GM19099 (cell line): ENCODE measurements around the gene APEX2.

Experiments used
- POLR2A ChIP-seq: IDR thresholded peaks from 3 replicates; pipeline ENCODE4 v1.6.1; 2011; ENCODE audit warnings: low read depth; ENCODE audit not compliant: insufficient read length; ENCODE audit errors: extremely low read depth

Gene APEX2

GRCh38 chrX:54999717-55000598 is at the start of gene APEX2:
Gene APEX2, plus strand, starts transcription at chrX:55000363. Its CDS starts 60 bp downstream, at chrX:55000423.
- peak; percentile 85 for TF ChIP-seq POLR2A

- TF ChIP-seq POLR2A: no peak
Observed at GRCh38 chrX:54950730-54951375, 49.3 kb upstream of the APEX2 start.

DNA sequence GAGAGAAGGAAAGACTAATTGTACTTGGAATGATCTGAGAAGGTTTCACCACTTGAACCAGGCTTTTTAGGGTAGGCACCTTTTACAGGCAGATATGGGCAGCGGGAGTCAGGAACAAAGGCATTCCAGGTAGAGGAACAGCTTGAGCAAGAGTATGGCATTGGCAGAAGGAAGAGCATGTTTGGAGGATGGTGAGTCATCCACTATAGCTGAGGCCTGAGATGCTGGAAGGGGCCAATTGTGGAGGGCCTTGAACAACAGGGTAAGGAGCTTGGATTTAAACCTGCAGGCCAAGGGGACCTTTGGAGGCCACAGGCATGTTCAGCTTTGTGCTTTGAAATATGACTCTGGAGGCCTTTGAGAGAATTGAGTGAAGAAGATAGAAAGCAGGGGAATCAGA is 38.4 kb upstream of the APEX2 start:
- no peak for TF ChIP-seq POLR2A

GRCh38 chrX:54964766-54965497 is 35.2 kb upstream of the APEX2 start:
- no peak for TF ChIP-seq POLR2A

DNA sequence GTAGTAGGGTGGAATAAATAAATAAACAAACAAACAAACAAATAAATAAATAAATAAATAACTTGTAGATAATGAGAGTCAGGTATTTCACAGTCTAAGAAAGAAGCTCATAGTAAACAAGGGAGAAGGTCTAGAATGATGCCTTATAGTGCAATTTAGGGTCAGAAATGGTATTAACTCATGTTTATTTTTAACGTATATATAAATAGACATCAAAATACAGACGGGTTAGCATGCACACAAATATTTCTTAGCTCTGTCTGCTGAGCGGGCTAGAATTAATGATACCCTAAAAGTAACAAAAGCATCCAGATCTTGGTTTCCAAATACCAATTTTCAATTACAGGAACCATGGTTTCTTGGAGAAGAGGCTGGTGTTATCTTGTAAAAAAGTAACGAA is 22.8 kb upstream of the APEX2 start:
- no peak for TF ChIP-seq POLR2A

- no peak for TF ChIP-seq POLR2A
Observed at GRCh38 chrX:54978448-54978847, 21.7 kb upstream of the APEX2 start.

DNA sequence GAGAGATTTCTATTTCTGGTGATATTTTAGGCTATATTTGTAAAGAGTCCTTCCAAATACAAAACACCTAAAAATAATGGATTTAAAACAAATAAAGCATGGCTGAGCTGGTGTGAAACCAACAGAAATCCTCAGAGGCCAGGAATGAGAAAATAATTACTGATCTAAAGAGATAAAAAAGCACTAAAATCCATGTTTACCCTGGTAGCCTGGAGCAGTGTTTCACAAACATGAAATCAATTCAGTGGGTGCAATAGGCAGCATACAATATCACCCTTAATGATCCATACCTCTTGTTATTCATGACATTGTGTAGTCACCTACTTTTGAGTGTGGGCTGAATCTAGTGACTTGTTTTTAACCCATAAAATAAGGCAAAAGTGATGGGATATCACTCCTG is 20.7 kb upstream of the APEX2 start:
- no peak for TF ChIP-seq POLR2A

GRCh38 chrX:54980334-54980733 is 19.8 kb upstream of the APEX2 start:
- no peak for TF ChIP-seq POLR2A

- TF ChIP-seq POLR2A: no peak
Observed at GRCh38 chrX:54991706-54992105, 8.5 kb upstream of the APEX2 start.

DNA sequence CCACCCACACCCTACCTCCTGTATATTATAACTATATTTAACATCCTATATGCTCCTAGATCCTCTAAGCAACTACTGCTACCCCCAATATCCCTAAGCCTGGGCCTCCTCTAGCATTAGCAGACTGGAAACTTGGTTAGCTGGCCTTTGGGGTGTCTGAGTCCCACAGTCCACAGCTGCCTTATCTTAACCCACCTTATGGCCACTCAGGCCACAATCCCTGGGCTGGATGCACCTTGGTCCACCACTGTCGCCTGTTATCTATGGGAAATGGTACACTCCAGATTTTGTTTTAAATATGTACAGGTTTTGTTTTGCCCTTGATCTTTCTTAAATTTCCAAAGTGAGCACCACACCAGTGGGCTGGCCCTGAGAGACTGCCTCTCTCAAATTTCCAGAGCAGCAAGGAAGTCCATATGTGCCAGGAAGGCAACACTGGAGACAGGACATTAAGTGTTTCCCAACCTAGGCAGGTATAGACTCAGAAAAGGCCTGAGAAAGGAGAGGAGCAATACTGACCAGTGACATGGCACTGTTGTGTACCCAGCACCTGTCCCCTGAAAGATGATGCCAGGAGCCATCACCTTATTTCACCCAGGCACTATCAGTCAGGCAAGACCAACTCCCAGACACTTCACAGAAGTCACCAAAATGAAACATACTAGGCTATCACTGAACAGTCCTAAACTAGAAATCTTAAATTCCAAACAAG is 7.1 kb upstream of the APEX2 start:
- TF ChIP-seq POLR2A: no peak

DNA sequence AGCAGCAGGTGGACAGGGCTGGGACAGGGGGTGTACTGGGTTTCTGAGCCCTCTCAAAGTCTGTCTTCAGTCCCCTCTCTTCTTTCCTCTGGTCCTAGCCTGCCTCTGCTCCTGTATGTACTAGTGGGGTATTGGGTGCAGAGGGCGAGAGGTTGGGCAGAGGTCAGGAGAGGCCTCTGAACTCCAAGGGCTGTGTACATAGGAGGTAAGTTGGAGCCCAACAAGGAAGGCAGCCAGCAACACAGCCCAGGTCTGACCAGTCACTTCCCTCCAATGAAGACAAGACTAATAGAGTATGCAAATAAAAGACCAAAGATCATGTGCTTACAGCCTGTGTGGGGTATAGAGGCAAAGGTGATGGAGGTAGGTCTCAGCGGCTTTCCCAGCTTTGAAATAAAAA is 6.1 kb upstream of the APEX2 start, which contains the start of gene PFKFB1:
TSS of gene PFKFB1 (minus strand) at position 90 of the 400 bp plus-strand sequence. CDS start 181 bp downstream, outside the sequence.
- no peak for TF ChIP-seq POLR2A

GRCh38 chrX:54994668-54995351 is 5.4 kb upstream of the APEX2 start:
- TF ChIP-seq POLR2A: no peak

DNA sequence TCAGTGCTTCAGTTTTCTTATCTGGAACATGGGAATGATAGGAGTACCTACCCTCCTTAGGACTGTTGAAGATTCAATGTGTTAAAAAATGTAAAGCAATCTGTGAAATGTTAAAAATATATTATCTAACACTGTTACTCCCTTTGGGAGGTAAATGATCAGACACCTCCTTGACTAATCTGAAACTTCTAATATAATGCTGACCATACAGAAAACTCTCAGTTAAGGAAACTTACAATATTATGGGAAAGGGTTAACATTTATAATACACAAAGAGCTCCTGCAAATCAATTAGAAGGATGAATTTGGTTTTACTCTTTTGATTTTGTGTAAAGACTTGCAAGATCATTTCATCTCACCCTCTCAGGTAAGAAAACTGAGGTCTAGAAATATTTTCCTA is 4.5 kb upstream of the APEX2 start:
- no peak for TF ChIP-seq POLR2A

GRCh38 chrX:55004231-55004630 is 4.1 kb downstream of the APEX2 start:
- no peak for TF ChIP-seq POLR2A

- no peak for TF ChIP-seq POLR2A
Observed at GRCh38 chrX:55005256-55005655, 5.1 kb downstream of the APEX2 start.
